GM18907 (cell line): ENCODE results near the gene CHCHD6.

Source experiments
- ATAC-seq: cut with Tn5 transposase; IDR thresholded peaks from one replicate; pipeline ENCODE4 v1.9.1; 2021; ENCODE audit warnings: mild to moderate bottlenecking, moderate library complexity; ENCODE audit not compliant: unreplicated experiment

The CHCHD6 gene

GRCh38 chr3:126668450-126669401, 35.3 kb upstream of the CHCHD6 start:
- no peak for ATAC-seq

GRCh38 chr3:126671521-126671920, 32.5 kb upstream of the CHCHD6 start:
- ATAC-seq, result no peak

GRCh38 chr3:126672340-126672739, 31.7 kb upstream of the CHCHD6 start:
- ATAC-seq, result no peak

GRCh38 chr3:126672741-126673140, 31.3 kb upstream of the CHCHD6 start:
- ATAC-seq, result no peak

- no peak for ATAC-seq
These were observed 26.9 kb upstream of the CHCHD6 start for GRCh38 chr3:126676919-126677705.

- ATAC-seq, result no peak
These were observed 26.1 kb upstream of the CHCHD6 start for GRCh38 chr3:126677862-126678503.

- no peak for ATAC-seq
These were observed 25.2 kb upstream of the CHCHD6 start for GRCh38 chr3:126678693-126679317.

GRCh38 chr3:126679318-126679751, 24.7 kb upstream of the CHCHD6 start:
- ATAC-seq, result no peak

- no peak for ATAC-seq
These were observed 24.0 kb upstream of the CHCHD6 start for GRCh38 chr3:126679831-126680666.

GRCh38 chr3:126680667-126681055, 23.4 kb upstream of the CHCHD6 start:
- no peak for ATAC-seq

GRCh38 chr3:126682009-126682408, 22.0 kb upstream of the CHCHD6 start:
- no peak for ATAC-seq

- ATAC-seq, result no peak
These were observed 21.0 kb upstream of the CHCHD6 start for GRCh38 chr3:126683069-126683468.

GRCh38 chr3:126684218-126684751, 19.8 kb upstream of the CHCHD6 start:
- no peak for ATAC-seq

- ATAC-seq, result no peak
These were observed 19.0 kb upstream of the CHCHD6 start for GRCh38 chr3:126685021-126685420.

- ATAC-seq, result no peak
These were observed 18.5 kb upstream of the CHCHD6 start for GRCh38 chr3:126685493-126685892.

GRCh38 chr3:126691765-126692164, 12.3 kb upstream of the CHCHD6 start:
- ATAC-seq, result no peak

- no peak for ATAC-seq
These were observed 11.2 kb upstream of the CHCHD6 start for GRCh38 chr3:126692858-126693257.

GRCh38 chr3:126693921-126694320, 10.1 kb upstream of the CHCHD6 start:
- ATAC-seq, result no peak

- ATAC-seq, result no peak
These were observed 7.3 kb upstream of the CHCHD6 start for GRCh38 chr3:126696701-126697267.
